Activated effector memory CD4-positive, alpha-beta T cell treated with anti-CD3 and anti-CD28 coated beads, Interleukin-2, amount 50 U/mL, for 16 hours (primary cell): ENCODE results near the gene SLC6A19.

Experiments
- DNase-seq: peaks from one replicate; pipeline ENCODE4 v3.0.0-alpha.2; 2020

Gene SLC6A19

GRCh38 chr5:1211701-1212100 is 10.3 kb downstream of the SLC6A19 start:
- DNase-seq, result no peak

GRCh38 chr5:1212271-1212670 is 10.9 kb downstream of the SLC6A19 start:
- DNase-seq, result no peak

DNA sequence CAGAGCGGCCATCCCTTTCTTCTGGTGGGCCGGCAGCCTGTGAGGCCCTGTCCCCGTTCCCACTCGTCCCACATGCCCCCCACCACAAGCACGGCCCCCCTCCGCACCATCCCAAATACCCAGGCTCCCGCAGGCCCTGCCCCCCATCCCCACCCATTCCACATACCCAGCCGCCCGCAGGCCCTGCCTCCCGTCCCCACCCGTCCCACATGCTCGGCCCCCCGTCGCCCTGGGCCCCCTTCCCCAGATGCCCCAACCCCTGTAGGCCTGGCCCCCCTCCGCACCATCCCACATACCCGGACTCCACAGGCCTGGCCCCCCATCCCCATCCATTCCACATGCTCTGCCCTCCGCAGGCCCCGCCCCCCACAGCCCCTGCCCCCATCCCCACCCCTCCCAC is 11.5 kb downstream of the SLC6A19 start:
- DNase-seq, result no peak

DNA sequence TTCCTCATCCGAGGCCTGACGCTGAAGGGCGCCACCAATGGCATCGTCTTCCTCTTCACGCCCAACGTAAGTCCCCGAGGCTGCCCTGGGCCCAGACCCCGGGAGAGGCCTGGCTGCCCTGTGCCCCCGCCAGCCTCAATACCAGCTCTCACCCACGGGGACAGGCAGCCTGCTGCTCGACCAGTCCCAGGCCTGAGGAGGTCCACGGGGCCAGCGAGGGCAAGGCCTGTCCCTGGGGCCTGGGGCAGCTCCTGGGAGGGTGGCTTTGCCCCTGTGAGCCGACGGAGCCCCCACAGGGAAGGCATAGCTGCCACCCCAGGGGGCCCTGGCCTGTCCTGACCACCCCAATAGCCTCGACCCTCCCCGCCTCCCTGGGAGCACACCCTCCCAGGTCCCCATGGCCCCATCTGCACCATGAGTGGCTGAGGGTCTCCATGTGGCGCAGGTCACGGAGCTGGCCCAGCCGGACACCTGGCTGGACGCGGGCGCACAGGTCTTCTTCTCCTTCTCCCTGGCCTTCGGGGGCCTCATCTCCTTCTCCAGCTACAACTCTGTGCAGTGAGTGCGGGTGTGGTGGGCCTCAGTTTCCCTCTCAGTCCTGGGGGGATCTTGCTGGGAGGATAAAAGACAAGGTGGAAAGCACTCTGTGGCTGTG is 12.2 kb downstream of the SLC6A19 start:
- no peak for DNase-seq

GRCh38 chr5:1214163-1214935 is 13.0 kb downstream of the SLC6A19 start:
- DNase-seq, result no peak

DNA sequence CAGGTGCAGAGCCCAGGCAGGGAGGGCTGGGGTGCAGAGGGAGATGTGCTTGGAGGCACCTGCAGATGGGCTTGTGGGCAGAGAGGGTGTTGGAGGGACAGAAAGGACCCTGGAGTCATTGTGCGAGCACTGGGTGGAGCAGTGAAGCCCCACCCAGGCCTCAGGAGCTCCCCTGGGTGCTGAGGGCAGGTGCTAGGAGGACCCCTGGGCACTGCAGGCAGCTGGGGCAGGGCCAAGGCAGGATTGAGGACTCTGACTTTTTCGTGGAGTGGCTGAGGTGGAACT is 13.5 kb downstream of the SLC6A19 start:
- DNase-seq, result no peak

GRCh38 chr5:1215320-1216096 is 14.1 kb downstream of the SLC6A19 start:
- no peak for DNase-seq

GRCh38 chr5:1216211-1216917 is 15.0 kb downstream of the SLC6A19 start:
- DNase-seq, result no peak

DNA sequence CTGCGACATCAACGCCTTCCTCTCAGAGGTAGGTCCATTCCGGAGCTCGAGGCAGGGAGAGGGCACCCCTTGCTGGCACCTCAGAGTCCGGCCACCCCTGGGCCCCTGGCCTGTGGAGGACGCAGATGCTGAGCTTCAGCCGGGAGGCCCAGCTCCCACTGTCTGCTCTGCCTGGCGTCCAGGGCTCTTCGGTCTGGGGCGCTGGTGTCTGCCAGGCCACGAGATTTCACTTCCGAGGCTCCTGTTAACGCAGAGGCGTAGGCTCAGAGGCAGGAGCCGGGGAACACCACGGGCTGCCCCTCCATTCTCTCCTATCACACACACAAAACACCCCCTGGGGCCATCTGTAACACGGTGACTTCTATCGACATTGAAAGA is 15.5 kb downstream of the SLC6A19 start:
- no peak for DNase-seq

DNA sequence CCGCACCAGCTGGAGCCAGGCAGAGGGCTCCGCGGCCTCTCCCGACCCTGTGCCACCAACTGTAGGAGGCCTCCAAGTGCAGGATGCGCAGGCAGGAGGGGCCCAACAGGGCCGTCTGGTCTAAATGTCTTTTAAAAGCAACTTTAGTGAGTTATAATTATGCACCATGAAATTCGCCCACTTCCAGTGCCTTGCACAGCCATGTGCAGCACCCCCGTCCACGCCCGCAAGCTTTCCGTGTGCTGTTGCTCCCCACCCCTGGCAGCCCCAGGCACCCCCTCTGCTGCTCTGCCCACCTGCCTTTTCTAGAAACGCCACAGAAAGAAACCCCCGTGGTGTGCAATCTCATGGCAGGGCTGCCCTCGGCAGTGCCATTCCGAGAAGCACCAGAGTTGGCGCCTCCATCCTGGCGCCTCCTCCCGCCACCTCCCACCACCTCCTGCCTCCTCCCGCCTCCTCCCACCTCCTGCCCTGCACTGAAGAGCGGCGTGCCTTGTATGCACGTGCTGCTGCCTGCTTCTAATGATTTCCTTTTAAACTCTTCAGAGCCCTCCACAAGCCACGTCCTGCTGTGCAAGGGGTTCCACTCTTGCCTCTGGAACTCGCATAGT is 16.3 kb downstream of the SLC6A19 start:
- DNase-seq, result no peak

GRCh38 chr5:1218351-1219080 is 17.1 kb downstream of the SLC6A19 start:
- DNase-seq, result no peak

DNA sequence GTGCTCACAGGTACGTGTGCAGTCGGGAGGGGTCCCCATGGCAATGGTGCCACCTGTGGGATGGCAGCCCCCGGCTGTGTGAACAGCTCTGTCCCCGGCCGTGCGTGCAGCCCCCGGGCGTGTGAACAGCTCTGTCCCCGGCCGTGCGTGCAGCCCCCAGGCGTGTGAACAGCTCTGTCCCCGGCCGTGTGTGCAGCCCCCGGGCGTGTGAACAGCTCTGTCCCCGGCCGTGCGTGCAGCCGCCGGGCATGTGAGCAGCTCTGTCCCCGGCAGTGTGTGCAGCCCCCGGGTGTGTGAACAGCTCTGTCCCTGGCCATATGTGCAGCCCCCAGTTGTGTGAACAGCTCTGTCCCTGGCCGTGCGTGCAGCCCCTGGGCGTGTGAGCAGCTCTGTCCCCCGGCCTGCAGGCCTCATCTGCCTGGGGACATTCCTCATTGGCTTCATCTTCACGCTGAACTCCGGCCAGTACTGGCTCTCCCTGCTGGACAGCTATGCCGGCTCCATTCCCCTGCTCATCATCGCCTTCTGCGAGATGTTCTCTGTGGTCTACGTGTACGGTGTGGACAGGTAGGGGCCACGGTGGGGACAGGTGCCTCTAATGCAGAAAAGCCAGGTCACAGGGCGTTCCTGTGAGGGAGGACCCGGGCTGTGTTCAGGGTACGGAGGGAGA is 17.8 kb downstream of the SLC6A19 start:
- no peak for DNase-seq

- no peak for DNase-seq
These were observed 18.3 kb downstream of the SLC6A19 start for GRCh38 chr5:1219768-1220100.

DNA sequence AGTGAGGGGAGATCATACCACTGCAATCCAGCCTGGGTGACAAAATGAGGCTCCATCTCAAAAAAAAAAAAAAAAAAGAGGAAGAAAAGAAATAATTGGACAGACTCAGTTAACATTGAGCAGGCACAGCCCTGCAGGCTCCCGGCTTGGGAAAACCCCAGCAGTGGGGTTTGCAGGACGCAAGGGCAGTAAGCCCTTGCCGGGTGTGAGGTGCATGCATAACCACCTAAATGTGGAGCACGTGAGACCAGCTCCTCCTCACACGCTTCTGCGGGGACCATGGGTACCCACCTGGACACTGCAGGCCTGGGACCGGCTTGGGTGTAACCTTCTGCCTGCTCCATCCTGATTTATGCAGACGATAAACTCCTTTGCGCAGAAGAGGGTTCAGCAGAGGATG is 19.0 kb downstream of the SLC6A19 start:
- DNase-seq, result no peak

DNA sequence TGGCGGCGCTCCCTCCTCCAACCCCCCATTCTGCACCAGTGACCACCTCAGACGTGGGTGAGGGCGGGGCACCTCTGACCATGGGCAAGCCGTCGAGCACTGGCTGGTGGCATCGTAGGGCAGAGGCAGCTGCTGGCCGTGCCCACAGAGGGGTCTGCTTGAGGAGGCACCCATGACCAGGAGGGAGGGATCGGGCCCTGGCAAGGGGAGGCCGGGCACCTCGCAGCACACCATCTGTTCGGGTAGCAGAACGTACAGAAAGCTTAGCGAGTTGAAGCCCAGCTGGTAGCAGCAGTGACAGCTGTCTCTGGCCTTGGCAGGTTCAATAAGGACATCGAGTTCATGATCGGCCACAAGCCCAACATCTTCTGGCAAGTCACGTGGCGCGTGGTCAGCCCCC is 19.4 kb downstream of the SLC6A19 start:
- DNase-seq, result no peak

GRCh38 chr5:1221721-1222120 is 20.3 kb downstream of the SLC6A19 start:
- DNase-seq, result no peak

- no peak for DNase-seq
These were observed 20.8 kb downstream of the SLC6A19 start for GRCh38 chr5:1222147-1222546.

GRCh38 chr5:1222621-1223277 is 21.4 kb downstream of the SLC6A19 start:
- DNase-seq, result no peak

DNA sequence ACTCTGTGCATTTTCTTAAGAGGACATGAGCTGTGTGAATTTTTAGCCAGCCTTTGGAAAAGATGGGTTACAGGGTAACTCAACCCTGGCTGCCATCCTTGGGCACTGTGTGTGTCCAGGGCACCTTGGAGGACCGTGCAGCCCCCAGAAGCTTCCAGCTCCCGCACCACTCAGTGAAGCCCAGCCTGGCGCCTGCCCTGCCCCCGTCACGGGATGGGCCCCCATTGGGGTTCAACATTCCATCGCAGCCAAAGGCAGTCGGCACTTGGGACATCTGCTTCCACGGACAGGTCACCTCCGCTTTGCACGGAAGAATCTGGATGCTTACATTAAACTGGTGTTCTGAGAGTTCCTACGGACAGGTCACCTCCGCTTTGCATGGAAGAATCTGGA is 21.9 kb downstream of the SLC6A19 start:
- no peak for DNase-seq

- DNase-seq, result no peak
These were observed 23.2 kb downstream of the SLC6A19 start for GRCh38 chr5:1224631-1225030.

DNA sequence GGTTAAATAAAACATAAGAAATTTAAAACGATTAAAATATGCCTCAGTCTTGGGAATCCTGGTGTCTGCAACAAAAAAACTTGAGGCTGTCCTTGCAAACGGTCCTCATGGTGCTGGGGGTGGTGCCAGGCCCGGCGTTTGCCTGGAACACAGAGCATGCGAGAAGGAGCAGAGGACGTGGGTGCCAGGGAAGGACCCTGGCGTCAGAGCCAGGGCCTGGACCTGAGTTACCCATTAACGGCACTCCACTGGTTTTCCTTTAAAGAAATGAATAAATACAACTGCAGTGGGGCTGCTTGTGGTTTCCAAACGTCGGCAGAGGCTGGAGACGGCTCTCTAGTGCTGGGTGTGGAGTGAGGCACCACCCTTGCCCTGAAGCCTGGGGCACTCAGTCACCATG is 23.7 kb downstream of the SLC6A19 start, which contains the start of gene SLC6A18:
Gene SLC6A18, plus strand, starts transcription at position 301 of the 400 bp plus-strand sequence. Its CDS starts 97 bp downstream, at position 398.
- DNase-seq, result no peak
